PC-3 (cell line): ENCODE results near the gene BRD9. TPM values are rescaled to one million over a fixed set of nuclear protein-coding genes. Genes with fewer than 3 reads are reported as not detected.
A peak's percentile ranks its signal among the peaks of the same experiment; 100 is the strongest.

Experiments used
- ATAC-seq: fragments of 200-7000 bp; cut with Tn5 transposase; 2 replicates; pipeline ENCODE4 v1.9.1; 2020; ENCODE audit warnings: mild to moderate bottlenecking, moderate library complexity
- BruUV-seq: library from RNA; stranded (reverse); fragments of 400-500 nt; replicated peaks from 2 replicates; lab custom pipeline; 2021; lab: Mats Ljungman, UMichigan
- CTCF ChIA-PET: fragments of 300-600 bp; sonication (Branson Sonifier 250); formaldehyde crosslinking; loops from one replicate; lab custom pipeline; 2022; ENCODE audit warnings: antibody characterized with exemption; lab: Charles Lee
- POLR2A ChIA-PET: fragments of 300-600 bp; sonication (Branson Sonifier 250); formaldehyde crosslinking; loops from one replicate; lab custom pipeline; 2022; ENCODE audit warnings: antibody characterized with exemption; ENCODE audit not compliant: unreplicated experiment; lab: Charles Lee
- DNase-seq: peaks from one replicate; pipeline ENCODE4 v3.0.0-alpha.2; 2015
- H2AFZ ChIP-seq: fragments of 300-600 bp; sonication (generic); 2 replicates; pipeline ENCODE4 v1.6.0; 2016; ENCODE audit warnings: antibody characterized with exemption, low read length
- H3F3A ChIP-seq: fragments of 300-600 bp; sonication (generic); one replicate; pipeline ENCODE4 v1.6.0; 2017; ENCODE audit warnings: antibody characterized with exemption, low read length, control low read depth, mild to moderate bottlenecking; ENCODE audit not compliant: unreplicated experiment
- H3K27ac ChIP-seq: fragments of 300-600 bp; sonication (generic); 2 replicates; pipeline ENCODE4 v1.5.1; 2016; ENCODE audit warnings: mild to moderate bottlenecking, low read length
- H3K27me3 ChIP-seq: fragments of 300-600 bp; sonication (generic); 2 replicates; pipeline ENCODE4 v1.6.1; 2016; ENCODE audit warnings: low read length, mixed read lengths
- H3K36me3 ChIP-seq: fragments of 300-600 bp; sonication (generic); 2 replicates; pipeline ENCODE4 v1.6.1; 2016; ENCODE audit warnings: low read depth, mixed run types, low read length, mixed read lengths
- H3K4me1 ChIP-seq: fragments of 300-600 bp; sonication (generic); 2 replicates; pipeline ENCODE4 v1.5.1; 2016; ENCODE audit warnings: low read length; ENCODE audit not compliant: insufficient read depth
- H3K4me2 ChIP-seq: fragments of 300-600 bp; sonication (generic); 2 replicates; pipeline ENCODE4 v1.6.0; 2016; ENCODE audit warnings: low read length
- H3K4me3 ChIP-seq: fragments of 300-600 bp; sonication (generic); 2 replicates; pipeline ENCODE4 v1.5.1; 2016; ENCODE audit warnings: mild to moderate bottlenecking, low read length, mixed read lengths
- H3K79me2 ChIP-seq: fragments of 300-600 bp; sonication (generic); 2 replicates; pipeline ENCODE4 v1.6.1; 2017; ENCODE audit warnings: low read length, mixed read lengths
- H3K9ac ChIP-seq: fragments of 300-600 bp; sonication (generic); 2 replicates; pipeline ENCODE4 v1.6.0; 2016; ENCODE audit warnings: mild to moderate bottlenecking, low read length
- H3K9me2 ChIP-seq: fragments of 300-600 bp; sonication (generic); replicated peaks from 2 replicates; pipeline ENCODE4 v1.6.1; 2016; ENCODE audit warnings: mixed run types, low read length, mixed read lengths
- H3K9me3 ChIP-seq: fragments of 300-600 bp; sonication (generic); 2 replicates; pipeline ENCODE4 v1.6.1; 2016; ENCODE audit warnings: low read length, mixed read lengths
- H4K20me1 ChIP-seq: fragments of 300-600 bp; sonication (generic); 2 replicates; pipeline ENCODE4 v1.6.1; 2016; ENCODE audit warnings: low read length, mixed read lengths
- CTCF ChIP-seq: fragments of 300-600 bp; sonication (generic); conservative IDR thresholded peaks from 2 replicates; pipeline ENCODE4 v1.5.1; 2017; ENCODE audit warnings: antibody characterized with exemption, low read depth, mild to moderate bottlenecking, low read length
- EZH2 ChIP-seq: fragments of 300-600 bp; sonication (generic); IDR thresholded peaks from one replicate; pipeline ENCODE4 v1.6.1; 2017; ENCODE audit warnings: antibody characterized with exemption, mild to moderate bottlenecking, low read length; ENCODE audit not compliant: unreplicated experiment
- EZH2phosphoT487 ChIP-seq: fragments of 300-600 bp; sonication (generic); IDR thresholded peaks from 2 replicates; pipeline ENCODE4 v1.6.1; 2018; ENCODE audit warnings: mild to moderate bottlenecking, antibody characterized with exemption, low read length, borderline replicate concordance
- intact Hi-C: fragments of 100-400 bp; cut with micrococcal nuclease; formaldehyde crosslinking; loops from 2 replicates; pipeline ENCODE4 v1.9.0; 2023
- total RNA-seq: library from RNA; depleted of rRNA; stranded (reverse); fragments of >200 nt; gene quantifications from 2 replicates; pipeline ENCODE4 v1.2.3, GENCODE V29; 2014

Gene BRD9
- total RNA-seq, 1 experiment from 2014 or later, result 50.4 TPM

- peak overlapping the region; percentile 49 for H3K9ac ChIP-seq
- H3K4me1 ChIP-seq, result peaks cover 31% of the 10 kb centered on the region
- DNase-seq, result peak; percentile 70
- no peak for TF ChIP-seq EZH2
- TF ChIP-seq EZH2phosphoT487, result no peak
- no peak for TF ChIP-seq CTCF
- H3K4me3 ChIP-seq, result no peak overlapping the region
- no peaks in the 10 kb centered on the region for H4K20me1 ChIP-seq
- H3K27ac ChIP-seq, result peak overlapping the region; percentile 77
- intact Hi-C loops, result loop anchor here (5.0 kb wide), 1 partner anchor 70 kb away; no protein-coding TSS in a partner anchor
- ChIA-PET POLR2A (no interaction called here), CTCF (no interaction called here)
- no peaks in the 10 kb centered on the region for H3K9me2 ChIP-seq
- H3F3A ChIP-seq, result no peaks in the 10 kb centered on the region
- H3K4me2 ChIP-seq, result peak overlapping the region; percentile 18; the same call in 1 of the 2 replicates
- no peaks in the 10 kb centered on the region for H3K79me2 ChIP-seq
- H3K27me3 ChIP-seq, result no peaks in the 10 kb centered on the region
- no peaks in the 10 kb centered on the region for H3K36me3 ChIP-seq
- ATAC-seq, result peak; percentile 52
- no TSS peak for BruUV-seq
- H2AFZ ChIP-seq, result no peak overlapping the region
- H3K9me3 ChIP-seq, result no peaks in the 10 kb centered on the region
These were observed 40.1 kb upstream of the BRD9 start for GRCh38 chr5:932628-933250.

GRCh38 chr5:932151-932627 is 39.6 kb upstream of the BRD9 start:
- BruUV-seq, result TSS peak; percentile 68

More at GRCh38 chr5:932151-932627, 39.6 kb upstream of the BRD9 start:
- TF ChIP-seq EZH2phosphoT487, result no peak
- no peak for TF ChIP-seq EZH2
- no peak for TF ChIP-seq CTCF
- Histone ChIP-seq H3K4me3 (no peak overlapping the region), H3K9ac (peak overlapping the region; percentile 49), H3K27ac (peak overlapping the region; percentile 77), H3K27me3 (no peaks in the 10 kb centered on the region), H3K4me1 (peaks cover 31% of the 10 kb centered on the region), H4K20me1 (no peaks in the 10 kb centered on the region), H3K9me3 (no peaks in the 10 kb centered on the region), H3F3A (no peaks in the 10 kb centered on the region), H3K4me2 (peak overlapping the region; percentile 18; the same call in 1 of the 2 replicates), H3K9me2 (no peaks in the 10 kb centered on the region), H3K79me2 (no peaks in the 10 kb centered on the region), H3K36me3 (no peaks in the 10 kb centered on the region), H2AFZ (no peak overlapping the region)
- intact Hi-C loops, result loop anchor here (5.0 kb wide), 1 partner anchor 70 kb away; no protein-coding TSS in a partner anchor
- POLR2A ChIA-PET, result no interaction called here
- no peak for DNase-seq
- CTCF ChIA-PET, result no interaction called here
- no peak for ATAC-seq
